ENCODE results near the gene NRROS. TPM values are rescaled to one million over a fixed set of nuclear protein-coding genes. Genes with fewer than 3 reads are reported as not detected.
"Not testable (repeated sequence)": the region's sequence is repeated elsewhere in the genome, so short reads cannot be mapped to it uniquely, and the experiment has no call there.

Gene NRROS
- total RNA-seq, 1 donor = 2.9 TPM

- no peak for DNase-seq (ENCODE audit: low read depth)
Measured at GRCh38 chr3:196633555-196634151, 5.8 kb upstream of the NRROS start.

GRCh38 chr3:196634224-196634623 lies 5.3 kb upstream of the NRROS start:
- no peak overlapping the region for H3K4me3 ChIP-seq (ENCODE audit: low read depth, low read length)
- TF ChIP-seq CTCF (IDR thresholded peaks at IDR 0.05; ENCODE audit: insufficient read depth, low read length) = no peak
- DNase-seq (ENCODE audit: low read depth) = no peak

More at GRCh38 chr3:196633555-196634151, 5.8 kb upstream of the NRROS start:
- no peak for TF ChIP-seq CTCF (IDR thresholded peaks at IDR 0.05; ENCODE audit: insufficient read depth, low read length)
- H3K4me3 ChIP-seq (ENCODE audit: low read depth, low read length) = no peak overlapping the region

GRCh38 chr3:196634829-196635228 lies 4.7 kb upstream of the NRROS start:
- TF ChIP-seq CTCF (IDR thresholded peaks at IDR 0.05; ENCODE audit: insufficient read depth, low read length) = no peak
- DNase-seq (ENCODE audit: low read depth) = no peak
- no peak overlapping the region for H3K4me3 ChIP-seq (ENCODE audit: low read depth, low read length)

GRCh38 chr3:196636369-196637349 lies 2.8 kb upstream of the NRROS start:
- no peak for TF ChIP-seq CTCF (IDR thresholded peaks at IDR 0.05; ENCODE audit: insufficient read depth, low read length)
- no peak for DNase-seq (ENCODE audit: low read depth)
- no peak overlapping the region for H3K4me3 ChIP-seq (ENCODE audit: low read depth, low read length)

- H3K4me3 ChIP-seq (ENCODE audit: low read depth, low read length); DNase-seq (ENCODE audit: low read depth): not testable (repeated sequence)
Measured at GRCh38 chr3:196637941-196638340, 1.6 kb upstream of the NRROS start.

- TF ChIP-seq CTCF (IDR thresholded peaks at IDR 0.05; ENCODE audit: insufficient read depth, low read length) = no peak
- DNase-seq (ENCODE audit: low read depth) = no peak
- H3K4me3 ChIP-seq (ENCODE audit: low read depth, low read length) = peak overlapping the region; percentile 57
Measured at GRCh38 chr3:196638861-196639482, 522 bp upstream of the NRROS start.
